ENCODE data around the gene SPTLC2.
A peak's percentile ranks its signal among the peaks of the same experiment; 100 is the strongest.

Gene SPTLC2

GRCh38 chr14:77498120-77498979 is 118.1 kb downstream of the SPTLC2 start, which contains the start of gene ISM2:
Gene ISM2, minus strand, starts transcription at chr14:77498816. Its CDS starts 23 bp downstream, at chr14:77498793.
- no peak for DNase-seq

DNA sequence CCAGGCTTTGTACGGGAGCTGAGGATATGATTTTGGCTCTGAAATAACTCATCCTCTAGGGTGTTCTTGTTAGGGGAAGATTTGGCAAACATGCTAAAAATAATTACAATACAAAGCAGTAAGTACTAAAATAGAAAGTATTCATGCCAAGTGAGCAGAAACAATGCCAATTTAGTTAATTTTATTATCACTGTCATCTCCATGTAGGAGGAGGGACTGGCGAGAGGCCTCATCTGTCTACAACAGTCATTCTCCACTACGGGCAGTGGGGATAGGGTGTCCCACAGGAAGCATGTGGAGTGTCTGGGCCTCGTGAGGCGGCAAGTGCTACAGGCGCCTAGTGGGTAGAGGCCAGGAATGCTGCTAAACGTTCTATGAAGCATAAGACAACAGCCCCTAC is 121.1 kb downstream of the SPTLC2 start:
- no peak for DNase-seq

GRCh38 chr14:77491056-77491455 is 125.4 kb downstream of the SPTLC2 start:
- no peak for DNase-seq

GRCh38 chr14:77490347-77490986 is 126.0 kb downstream of the SPTLC2 start:
- no peak for DNase-seq

GRCh38 chr14:77489041-77489440 is 127.4 kb downstream of the SPTLC2 start:
- DNase-seq, result no peak

DNA sequence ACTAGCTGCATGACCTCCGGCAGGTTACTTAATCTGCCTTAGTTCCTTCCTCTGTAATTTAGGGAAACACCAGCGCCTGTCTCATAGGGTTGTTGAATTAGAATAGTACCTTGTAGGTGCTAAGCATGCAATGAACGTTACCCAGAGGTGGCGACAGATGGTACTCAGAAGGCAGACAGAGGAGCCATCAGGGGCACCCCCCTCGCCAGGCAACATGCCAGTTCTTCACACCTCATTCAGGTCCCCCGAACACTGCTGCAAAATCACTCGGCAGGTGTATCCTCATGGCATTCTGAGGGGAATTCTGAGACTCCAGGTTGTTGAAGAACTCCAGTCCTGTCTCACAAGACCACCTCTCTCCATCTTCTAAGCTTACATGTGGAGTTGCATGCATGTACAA is 127.9 kb downstream of the SPTLC2 start:
- no peak for DNase-seq

DNA sequence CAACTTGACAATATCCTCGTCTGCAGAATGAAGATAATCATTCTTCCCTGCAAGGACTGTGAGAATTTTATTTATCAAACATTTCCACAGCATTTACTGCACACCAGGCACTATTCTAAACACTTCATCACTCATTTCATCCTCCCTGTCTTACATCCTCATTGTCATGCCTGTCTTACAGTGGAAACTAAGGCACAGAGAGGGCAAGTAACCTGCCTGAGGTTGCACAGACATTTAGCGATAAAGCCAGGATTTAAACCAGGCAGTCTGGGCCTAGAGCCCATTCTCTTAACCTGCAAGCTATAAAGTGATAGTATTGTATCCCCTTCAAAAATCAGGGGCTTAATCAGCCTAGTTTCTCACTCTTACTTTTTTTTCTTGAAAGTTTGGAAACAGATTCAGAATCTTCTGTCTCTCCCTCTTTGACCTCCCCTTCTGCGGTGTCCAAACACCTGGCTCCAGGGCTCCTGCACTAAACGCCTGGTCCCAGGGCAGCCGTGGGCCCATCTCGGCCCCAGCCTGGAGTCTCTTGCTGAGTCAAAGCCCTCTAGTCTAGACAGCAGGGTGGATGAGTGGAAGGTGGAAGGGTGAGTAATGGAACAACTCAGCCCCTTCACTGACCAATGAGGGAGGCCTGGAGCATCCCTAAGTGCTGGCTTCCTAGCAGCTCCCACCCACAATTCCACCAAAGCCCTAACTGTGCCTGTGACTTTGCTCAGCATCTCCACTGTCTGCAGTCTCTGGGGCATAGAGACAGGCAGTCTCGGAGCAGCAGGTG is 130.3 kb downstream of the SPTLC2 start:
- no peak for DNase-seq

DNA sequence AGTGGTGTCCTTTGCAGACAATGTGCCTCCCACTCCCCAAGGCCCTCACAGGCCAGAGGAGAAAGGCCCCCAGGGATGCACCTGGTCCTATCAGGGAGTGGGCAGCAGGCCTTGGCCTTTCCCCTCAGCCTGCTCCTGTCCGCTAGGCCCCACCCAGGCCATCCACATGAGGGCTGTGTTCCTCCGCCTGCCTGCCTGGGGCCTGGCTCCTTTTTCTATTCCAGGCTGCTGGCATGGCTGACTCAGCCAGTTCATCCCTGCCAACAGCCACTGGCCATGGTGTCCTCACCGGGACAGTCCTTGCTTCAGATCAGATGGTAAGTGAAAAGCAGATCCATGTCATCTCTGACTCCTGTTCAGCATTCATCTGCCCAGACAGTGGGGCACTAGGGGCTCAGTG is 131.2 kb downstream of the SPTLC2 start:
- no peak for DNase-seq

- DNase-seq, result no peak
Observed at GRCh38 chr14:77482422-77482821, 134.0 kb downstream of the SPTLC2 start.

GRCh38 chr14:77478796-77479195 is 137.6 kb downstream of the SPTLC2 start:
- no peak for DNase-seq

- no peak for DNase-seq
Observed at GRCh38 chr14:77478029-77478428, 138.4 kb downstream of the SPTLC2 start.

- DNase-seq, result no peak
Observed at GRCh38 chr14:77475432-77476115, 140.9 kb downstream of the SPTLC2 start.

DNA sequence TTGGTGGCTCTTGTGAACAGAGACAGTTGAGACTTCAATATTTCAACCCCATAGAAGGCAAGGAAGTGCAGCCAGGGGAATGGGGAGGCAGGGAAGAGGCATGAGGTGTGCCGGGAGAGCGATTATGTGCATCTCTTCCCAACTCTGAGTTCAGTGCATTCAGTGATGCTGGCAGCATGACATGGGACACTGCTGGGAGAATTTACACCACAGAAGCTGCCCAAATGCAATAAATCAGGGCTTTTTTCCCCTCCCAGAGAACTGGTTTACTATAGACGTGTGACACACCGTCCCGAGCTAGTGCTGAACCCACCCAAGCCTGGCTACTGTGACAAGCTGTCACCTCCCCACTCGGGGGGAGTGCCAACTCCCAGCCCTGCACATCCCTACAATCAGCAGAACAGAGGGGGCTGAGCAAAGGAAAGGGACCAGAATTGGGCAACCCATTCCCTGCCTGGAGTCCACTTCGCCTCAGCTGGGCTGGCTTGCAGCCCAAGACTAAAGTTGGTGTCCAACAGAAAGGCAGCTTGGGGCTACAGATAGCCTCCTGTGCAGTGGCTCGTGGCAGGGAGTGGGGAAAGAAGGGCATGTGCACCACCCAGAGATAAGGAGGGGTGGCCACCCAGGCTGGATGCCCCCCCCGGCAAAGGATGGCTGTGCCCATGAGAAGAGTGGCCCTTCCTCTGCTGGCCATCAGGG is 141.8 kb downstream of the SPTLC2 start:
- no peak for DNase-seq

DNA sequence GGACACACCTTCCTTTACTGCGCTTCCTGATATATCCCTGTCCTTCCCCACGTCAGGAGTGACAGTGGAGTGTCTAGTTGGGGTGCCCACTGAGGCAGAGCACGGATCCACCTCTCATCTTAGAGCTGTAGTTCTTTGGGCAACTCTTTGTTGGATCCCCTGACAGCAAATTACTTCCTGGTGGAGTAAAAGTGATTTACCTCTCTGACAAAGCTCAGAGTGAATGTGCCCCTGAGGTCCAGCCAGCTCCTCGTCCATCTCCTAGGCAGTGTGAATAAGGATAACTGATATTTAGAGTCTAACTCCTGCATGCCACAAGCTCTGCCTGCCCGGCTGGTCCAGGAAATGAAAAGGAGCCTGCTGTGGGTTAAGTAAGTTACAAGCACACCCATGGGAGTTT is 142.5 kb downstream of the SPTLC2 start:
- DNase-seq, result no peak

GRCh38 chr14:77470224-77470870 is 146.1 kb downstream of the SPTLC2 start:
- DNase-seq, result no peak

DNA sequence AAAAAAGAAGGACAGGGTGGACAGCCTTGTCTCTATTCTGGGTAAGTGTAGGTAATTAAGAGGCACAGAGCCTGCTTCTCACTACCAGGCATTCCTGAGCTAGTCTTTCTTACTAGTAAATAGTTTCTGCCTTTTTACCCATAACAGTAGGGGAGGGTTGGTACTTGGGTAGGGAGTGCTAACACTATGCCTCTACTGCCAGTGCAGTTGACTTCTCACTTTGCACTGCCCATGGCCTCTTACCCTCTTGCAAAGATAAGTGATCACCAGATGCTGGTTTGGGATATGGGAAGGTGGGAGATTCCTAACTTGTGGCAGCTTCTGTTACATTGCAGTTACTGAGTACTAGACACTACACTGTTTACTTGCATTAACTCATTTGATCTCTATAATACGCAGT is 146.9 kb downstream of the SPTLC2 start:
- DNase-seq, result no peak

DNA sequence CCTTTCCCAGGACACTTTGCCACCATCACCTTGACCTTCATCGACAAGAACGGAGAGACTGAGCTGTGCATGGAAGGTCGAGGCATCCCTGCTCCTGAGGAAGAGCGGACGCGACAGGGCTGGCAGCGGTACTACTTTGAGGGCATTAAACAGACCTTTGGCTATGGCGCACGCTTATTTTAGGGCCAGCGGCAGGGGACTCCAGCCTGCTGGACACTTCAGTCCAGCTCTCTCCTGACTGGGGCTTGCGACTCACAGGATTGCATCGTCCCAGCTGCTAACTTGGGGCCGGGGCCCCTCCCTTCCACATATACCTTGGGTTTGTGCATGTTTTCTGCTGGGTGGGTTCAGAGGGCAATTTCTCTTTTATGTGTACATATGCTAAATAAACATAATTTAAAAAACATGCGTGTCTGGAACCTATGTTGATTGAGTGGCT is 147.4 kb downstream of the SPTLC2 start:
- DNase-seq, result no peak

- no peak for DNase-seq
Observed at GRCh38 chr14:77467801-77468200, 148.6 kb downstream of the SPTLC2 start.

- DNase-seq, result peak; percentile 58
Observed at GRCh38 chr14:77459072-77459723, 157.2 kb downstream of the SPTLC2 start.

- no peak for DNase-seq
Observed at GRCh38 chr14:77458249-77458950, 158.0 kb downstream of the SPTLC2 start.
